ENCODE measurements around the gene SLC24A4.

GRCh38 chr14:92499234-92499633 is 176.3 kb downstream of the SLC24A4 start:
- TF ChIP-seq POLR2A (IDR thresholded peaks at IDR 0.05), result no peak
- TF ChIP-seq, protein P1, sequence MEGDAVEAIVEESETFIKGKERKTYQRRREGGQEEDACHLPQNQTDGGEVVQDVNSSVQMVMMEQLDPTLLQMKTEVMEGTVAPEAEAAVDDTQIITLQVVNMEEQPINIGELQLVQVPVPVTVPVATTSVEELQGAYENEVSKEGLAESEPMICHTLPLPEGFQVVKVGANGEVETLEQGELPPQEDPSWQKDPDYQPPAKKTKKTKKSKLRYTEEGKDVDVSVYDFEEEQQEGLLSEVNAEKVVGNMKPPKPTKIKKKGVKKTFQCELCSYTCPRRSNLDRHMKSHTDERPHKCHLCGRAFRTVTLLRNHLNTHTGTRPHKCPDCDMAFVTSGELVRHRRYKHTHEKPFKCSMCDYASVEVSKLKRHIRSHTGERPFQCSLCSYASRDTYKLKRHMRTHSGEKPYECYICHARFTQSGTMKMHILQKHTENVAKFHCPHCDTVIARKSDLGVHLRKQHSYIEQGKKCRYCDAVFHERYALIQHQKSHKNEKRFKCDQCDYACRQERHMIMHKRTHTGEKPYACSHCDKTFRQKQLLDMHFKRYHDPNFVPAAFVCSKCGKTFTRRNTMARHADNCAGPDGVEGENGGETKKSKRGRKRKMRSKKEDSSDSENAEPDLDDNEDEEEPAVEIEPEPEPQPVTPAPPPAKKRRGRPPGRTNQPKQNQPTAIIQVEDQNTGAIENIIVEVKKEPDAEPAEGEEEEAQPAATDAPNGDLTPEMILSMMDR (IDR thresholded peaks at IDR 0.05), result no peak
